ENCODE data around the gene ARHGAP18.

Gene ARHGAP18

DNA sequence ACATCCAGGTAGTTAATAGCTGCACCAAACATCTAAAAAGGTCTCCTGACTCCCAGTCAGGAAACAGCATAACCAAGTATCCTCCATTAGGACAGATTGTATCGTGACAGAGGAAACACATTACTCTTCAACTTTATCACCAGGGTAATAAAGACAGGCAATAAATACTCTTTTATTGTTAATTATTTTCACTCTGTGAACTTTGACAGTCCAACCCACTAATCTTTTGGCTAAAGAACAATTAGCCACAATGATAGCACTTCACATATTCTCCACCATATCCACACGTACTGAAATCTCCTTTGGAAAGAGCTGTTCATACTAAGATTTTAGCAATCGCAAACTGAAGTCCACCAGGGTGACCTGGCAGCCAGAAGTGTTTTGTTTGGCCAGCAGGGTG is 46.4 kb downstream of the ARHGAP18 start:
- no peak for ATAC-seq

DNA sequence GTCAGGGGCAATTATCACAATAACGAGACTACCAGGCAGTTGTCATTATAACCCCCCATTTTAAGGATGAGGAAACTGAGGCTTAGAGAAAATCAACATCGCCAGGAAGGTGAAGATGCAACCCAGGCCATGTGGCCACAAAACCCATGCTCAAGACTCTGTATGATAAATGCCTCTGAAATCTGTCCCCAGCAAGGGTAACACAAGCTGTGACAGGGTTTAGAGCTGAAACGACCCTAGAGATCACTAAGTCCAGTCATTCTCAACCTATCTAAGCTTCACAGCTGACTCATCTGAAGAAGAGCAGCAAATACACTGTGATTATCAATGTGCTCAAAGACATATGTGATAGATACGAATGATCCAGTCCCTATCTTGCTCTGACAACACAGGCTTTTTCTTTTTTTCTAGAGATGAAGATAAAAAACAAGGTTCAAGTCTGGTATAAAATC is 47.0 kb downstream of the ARHGAP18 start:
- ATAC-seq: peak; percentile 82 to 84

DNA sequence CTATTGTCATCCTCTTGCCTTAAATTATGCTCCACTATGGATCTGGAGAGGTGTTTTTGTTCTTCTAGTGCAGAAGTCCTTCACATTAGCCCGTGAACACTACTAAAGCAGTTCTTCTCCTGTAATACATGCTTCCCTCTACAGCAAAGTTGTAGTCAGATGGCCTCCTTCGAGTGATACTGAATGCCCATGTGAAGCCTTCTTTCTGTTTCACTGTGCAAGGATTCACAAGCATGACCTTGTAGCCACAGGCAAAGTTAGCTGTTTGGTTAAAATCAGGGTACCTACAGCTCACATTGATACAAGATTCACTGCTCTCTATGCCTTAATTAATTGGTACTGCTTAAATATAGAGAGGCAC is 47.6 kb downstream of the ARHGAP18 start:
- ATAC-seq: no peak

DNA sequence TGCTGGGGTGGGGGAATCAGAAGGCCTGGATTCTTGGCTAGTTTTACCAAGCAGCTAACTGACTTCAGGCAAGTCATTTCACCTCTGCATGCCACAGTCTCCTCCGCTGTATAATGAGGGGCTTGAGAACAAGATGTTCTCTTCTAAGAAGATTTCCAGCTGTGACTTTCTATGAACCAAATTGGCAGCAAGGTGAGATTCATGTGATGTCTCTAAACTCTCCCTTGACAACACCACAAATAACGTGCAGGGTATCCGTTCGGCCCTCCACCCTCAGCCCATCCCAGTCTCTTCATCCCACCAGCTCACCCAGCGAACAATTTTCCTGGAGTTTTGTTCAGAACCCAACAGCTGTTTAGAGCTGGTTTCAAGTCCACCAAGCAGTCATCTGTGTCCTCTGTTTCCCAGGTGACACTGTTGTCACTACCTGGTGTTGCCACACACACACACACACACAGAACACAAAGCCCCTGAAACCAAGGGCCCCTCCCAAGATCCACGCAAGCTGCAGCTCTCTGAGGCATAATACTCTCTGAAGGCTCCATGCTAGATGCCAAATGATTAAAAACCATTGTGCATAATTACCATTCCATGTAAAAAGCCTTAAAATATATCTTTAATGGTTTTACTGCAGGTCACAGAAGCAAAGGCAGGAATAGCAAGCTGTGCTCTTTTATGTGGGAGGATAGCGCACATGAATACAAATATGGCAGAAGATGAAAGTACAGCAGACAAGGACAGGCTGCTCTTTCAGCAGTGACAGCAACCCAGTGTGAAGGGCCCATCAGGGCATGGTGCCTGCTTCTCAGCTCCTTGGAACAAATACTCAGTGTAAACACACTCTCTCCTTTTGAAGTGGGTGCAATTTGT is 48.2 kb downstream of the ARHGAP18 start:
- ATAC-seq: no peak

DNA sequence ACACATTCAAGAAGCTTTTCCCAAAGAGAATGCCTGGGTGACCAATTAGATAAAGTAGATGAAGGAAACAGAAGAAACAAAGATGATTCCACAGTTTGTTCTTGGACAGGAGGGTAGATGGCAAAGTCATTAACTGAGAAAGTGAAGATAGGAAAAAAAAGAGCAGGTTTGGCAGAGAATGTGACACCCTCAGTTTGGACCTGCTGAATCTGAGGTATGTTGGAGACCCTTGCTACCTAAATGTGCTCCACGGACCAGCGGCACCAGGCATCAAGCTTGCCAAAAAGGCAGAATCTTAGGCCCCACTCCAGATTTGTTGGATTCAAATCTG is 49.7 kb downstream of the ARHGAP18 start:
- ATAC-seq: no peak

DNA sequence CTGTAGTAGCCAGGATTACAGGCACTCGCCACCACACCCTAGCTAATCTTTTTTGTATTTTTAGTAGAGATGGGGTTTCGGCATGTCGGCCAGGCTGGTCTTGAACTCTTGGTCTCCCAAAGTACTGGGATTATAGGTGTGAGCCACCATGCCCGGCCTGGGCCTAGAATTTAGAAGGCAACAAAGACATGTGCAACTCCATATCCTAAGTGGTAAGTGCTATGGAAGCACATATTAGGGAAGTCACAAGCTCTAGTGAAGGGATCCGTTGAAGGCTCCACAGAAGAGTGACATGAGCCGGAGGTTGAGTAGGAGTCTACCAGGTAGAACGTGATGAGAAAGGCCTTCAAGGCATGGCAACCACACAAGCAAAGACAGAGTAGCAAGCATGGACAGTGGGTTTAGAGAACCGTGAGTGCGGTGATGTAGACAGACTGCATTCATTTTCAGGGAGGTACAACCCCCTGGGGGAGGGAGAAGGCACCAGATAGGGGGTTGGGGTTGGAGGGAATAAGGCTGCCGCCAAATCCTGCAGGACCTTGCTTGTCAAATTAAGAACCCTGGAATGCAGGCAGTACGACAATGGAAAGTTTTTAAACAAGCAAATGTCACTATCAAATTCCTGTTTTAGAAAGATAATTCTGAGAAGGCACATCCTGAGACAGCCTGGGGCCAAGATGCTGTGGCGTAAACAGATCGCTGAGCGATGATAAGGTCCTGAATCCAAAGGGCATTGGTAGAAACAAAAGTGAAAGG is 50.2 kb downstream of the ARHGAP18 start:
- ATAC-seq: no peak

DNA sequence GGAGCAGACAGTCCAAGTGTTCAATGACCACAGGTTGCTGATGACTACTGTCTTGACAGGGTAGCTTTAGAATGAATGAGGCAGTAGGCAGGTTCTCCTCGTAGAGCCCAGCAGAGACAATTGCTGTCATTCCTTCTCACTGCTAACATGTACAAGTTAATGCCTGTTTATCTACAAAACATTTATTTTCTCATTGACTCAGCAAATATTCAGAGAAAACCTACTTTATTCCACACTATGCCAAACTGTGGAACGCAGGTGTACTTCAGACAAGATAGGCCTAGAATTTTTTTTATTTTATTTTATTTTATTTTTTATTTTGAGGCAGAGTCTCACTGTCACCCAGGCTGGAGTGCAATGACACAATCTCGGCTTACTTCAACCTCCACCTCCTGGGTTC is 50.8 kb downstream of the ARHGAP18 start:
- ATAC-seq: no peak

DNA sequence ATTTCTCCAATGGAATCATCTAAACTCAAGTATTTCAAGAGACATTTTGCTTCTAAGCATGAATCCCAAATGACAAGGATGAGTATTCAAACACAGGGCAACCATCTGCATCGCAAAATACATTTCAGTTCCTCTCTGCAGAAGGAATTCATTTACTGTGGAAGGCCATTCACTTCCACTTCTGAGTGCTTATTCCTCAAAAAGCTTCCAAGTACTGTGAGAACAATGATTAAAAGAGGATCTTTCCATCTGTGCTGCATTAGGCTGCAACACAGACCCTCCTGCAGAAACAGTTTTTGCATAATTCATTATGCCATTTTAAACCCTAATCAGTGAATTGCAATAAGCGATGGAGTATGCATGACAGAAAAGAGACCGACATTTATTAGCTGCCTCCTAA is 52.5 kb downstream of the ARHGAP18 start:
- ATAC-seq: no peak

DNA sequence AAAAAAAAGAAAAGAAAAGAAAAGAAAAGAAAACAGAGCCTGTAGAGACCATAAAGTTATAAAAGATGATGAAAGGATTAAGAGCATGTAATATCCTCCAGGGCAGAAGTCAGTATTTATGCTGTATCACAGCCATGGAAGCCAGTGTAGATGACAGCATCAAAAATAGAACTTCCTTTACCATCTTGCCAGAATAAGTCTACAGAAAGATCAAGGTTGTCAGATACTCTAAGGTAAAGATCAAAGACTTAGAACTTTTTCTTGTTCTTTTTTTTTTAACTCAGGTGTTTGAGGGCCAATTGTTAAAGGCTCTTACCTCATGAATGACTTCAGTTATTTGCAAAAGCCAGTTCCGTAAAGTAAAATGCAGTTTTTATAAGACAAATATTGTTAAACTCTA is 54.6 kb downstream of the ARHGAP18 start:
- ATAC-seq: no peak

DNA sequence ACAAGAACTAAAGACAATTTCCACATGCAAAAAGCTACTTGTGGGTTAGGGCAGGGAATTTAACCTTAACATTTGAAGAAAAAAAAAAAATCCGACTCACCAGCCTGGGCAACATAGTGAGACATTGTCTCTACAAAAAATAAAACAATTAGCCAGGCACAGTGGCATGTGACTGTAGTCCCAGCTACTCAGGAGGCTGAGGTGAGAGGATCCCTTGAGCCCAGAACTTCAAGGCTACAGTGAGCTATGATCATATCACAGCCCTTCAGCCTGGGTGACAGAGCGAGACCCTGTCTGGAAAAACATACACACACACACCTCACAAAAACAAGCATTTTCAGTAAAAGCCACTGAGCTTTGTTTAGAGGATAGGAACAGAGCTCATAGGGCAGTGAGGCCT is 56.2 kb downstream of the ARHGAP18 start:
- ATAC-seq: no peak

DNA sequence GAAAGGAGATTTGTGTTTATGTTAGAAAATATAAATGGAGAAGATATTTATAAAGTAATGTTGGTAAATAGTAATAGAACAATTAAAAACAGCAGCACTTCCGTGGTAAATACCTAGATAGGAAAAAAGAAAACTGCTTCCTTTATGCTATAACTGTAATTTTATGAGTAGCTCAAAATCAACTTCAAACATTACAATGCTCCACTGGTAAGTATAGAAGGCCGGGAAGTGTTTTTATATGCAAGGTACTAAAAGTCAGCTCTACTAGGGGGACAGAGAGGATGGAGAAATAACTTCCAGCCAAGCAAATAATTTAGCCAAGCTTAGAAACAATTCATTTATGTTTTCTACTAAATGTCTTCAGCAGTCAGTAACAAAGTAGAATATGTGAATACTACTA is 56.7 kb downstream of the ARHGAP18 start:
- no peak for ATAC-seq

DNA sequence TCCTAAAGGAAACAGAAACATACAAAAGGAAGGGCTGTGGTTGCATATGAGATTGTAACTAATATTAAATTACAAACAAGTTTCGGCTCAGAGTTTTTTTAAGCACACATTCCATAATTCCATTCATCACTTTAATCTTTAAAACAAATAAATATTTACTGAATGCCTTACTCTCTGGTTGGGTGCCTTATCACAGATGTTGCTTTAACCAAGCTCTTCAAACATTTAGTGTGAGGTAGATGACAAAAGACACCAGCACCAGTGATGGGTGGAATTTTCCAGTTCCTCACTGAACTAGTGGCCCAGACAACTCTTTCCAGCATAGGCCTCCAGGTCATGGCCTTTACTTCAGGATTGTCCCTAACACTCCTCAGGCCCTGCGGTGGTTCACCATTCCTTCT is 58.7 kb downstream of the ARHGAP18 start:
- ATAC-seq: no peak

DNA sequence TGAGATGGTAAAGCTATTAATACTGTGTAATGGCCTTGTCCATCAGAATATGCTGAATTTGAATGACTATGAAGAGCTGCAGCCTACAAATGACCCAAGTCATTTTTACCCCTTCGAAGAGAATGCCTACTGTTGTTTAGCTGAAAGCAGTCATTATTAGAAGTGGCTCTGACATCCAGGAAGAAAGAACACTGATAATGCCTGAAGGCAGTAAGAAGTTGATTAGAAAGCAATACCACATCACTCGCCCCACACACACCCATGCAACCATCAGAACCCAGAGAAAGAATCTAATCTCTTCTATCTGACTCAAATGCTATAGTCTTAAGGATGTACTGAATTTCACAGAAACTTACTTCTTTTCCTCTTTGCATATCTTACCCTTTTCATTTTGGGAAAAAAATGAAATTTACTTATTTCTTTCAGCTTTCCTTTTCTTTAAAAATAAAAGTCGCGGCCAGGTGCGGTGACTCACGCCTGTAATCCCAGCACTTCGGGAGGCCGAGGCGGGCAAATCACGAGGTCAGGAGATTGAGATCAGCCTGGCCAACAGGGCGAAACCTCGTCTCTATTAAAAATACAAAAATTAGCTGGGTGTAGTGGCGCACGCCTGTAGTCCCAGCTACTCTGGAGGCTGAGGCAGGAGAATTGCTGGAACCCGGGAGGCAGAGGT is 61.0 kb downstream of the ARHGAP18 start:
- ATAC-seq: no peak

DNA sequence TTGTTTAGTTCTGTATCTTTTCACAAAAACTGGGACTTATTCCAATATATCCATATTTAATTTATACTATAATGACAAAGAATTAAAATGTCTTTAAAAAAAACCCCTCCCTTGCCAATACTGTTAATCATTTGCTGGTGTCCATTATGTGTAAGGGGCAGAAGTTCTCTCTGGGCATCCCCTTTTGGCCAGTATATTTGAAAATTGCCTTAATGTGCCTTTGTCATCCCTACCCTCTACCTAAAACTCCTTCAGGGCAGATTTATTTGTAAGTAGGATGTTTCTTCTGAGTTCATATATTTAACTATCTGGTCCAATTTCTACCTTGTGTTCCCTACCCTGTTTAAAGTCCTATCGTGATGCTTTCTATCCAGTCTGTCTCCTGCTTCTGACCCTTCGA is 62.9 kb downstream of the ARHGAP18 start:
- ATAC-seq: no peak

DNA sequence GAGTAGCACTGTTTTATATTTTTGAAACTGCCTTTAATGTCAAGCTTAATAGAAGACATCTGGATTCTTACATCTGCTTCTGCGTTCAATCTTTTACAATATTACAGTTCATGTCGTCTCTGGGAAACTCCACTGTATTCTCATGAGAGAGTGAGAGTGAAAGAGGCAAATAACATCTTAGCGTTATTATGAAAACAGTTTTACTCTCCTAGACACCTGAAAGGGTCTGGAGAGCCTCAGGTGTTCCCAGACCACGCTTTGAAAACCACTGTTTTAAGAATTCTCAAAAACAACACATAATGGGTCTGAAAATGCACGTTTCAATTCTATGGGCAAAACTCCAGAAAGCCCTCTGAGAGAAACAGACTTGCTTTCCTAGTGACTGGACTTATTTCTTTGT is 63.3 kb downstream of the ARHGAP18 start:
- ATAC-seq: no peak

DNA sequence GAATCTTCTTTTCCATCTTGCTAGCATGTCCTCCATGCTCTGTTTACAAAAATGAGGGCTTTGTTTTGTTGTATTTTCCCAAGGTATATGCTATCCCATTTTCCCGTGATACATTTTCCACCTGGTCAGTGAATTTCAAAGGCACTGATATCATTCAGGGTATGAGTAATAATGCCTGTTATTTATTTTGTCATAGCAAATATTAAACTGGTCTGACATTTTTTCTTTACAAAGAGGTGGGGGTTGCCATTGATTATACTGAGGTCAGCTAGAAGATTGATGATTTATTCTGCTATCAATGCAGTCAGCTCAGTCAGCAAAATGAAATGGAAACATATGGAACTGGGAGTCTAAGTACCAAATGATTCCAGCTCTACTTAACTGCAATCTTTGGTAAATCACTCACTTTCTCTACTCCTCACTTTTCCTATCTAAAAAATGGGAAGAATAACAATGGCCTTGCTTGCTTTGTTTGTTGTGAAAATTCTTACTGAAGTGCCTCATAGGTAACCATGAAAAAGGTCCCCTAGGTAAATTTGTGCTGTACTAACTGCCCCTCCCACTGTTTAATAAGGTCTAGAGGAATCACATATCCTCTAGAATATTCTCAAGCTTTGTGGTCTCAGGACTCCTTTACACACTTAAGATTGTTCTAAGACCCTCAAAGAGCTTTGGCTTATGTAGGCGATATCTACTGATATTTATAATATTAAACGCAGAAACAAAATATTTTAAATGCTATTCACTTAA is 64.0 kb downstream of the ARHGAP18 start:
- no peak for ATAC-seq

DNA sequence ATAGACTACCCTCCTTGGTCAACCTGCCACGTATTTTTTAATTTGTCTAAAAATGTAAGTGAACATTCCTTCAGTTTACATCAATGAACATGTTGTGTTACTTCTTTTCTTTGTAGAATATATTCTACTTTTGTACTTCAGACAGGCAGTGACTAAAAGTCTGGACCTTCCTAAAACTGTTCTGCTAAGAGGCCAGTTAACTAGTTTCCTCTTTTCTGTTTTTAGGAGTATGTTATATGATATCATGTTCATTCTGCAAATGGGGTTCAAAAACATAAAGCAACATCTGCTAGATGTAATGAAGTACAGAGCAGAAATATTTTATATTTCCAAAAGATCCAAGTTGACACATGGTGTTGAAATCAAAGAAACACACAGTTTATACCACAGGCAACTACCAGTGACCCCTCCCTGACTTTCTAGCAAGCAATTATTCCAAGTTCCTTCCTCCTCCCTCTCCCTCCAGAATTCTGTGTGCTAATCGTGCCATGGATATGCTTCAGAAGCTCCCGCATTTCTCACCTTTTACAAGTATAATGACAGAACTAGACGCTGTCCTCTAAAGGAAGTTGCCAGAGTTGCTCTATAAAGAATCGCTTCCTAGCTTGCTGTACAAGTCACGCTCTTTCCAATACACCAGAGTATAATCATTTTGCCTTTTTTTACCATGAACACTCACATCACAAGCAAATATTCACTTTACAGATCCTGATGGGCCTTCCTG is 64.7 kb downstream of the ARHGAP18 start:
- no peak for ATAC-seq

DNA sequence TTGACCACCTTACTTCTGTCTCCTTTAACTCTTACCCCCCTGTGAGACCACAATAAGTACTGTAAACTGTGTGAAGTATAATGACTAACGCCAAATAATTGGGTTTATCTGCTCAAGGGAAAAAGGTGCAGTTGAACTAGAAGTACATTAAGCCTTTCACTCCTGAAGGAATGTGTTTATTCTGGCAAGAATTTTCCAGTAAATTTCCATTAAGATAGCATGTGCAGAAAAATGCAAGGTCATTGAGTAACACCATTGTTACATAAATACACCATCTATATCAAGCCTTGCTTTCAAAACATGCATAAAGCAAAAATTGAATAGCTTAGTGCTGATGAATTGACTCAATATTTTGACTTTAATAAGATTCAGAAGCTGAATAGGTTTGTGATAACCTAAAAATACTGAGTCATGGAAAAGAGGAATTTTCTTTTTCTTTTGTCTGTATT is 65.4 kb downstream of the ARHGAP18 start:
- ATAC-seq: no peak

DNA sequence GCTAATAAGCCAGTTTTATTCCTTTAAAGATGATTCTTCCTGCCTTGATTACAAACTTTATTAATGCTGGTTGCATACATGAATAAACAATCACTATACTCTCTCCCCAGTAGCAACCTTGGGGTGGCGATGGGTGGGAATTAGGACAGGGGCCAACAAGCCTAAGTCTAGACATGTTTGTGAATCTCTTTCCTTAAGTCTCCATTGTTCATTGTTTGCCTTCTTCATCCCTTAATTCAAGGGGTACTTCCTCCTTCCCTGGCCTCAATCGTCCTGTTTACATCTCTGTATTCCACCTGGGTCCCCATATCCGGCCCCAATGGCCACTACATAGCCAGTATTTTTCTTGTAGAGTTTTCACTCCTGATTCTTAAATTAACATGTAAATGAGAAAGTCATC is 66.0 kb downstream of the ARHGAP18 start:
- no peak for ATAC-seq

DNA sequence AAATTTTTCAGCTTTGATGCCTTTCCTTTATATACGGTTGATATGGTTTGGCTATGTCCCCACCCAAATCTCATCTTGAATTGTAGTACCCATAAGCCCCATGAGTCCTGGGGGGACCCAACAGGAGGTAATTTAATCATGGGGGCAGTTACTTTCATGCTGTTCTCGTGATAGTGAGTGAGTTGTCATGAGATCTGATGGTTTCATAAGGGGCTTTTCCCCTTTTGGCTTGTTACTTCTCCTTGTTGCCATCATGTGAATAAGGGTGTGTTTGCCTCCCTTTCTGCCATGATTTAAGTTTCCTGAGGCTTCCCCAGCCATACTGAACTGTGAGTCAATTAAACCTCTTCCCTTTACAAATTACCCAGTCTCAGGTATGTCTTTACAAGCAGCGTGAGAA is 66.8 kb downstream of the ARHGAP18 start:
- ATAC-seq: no peak

DNA sequence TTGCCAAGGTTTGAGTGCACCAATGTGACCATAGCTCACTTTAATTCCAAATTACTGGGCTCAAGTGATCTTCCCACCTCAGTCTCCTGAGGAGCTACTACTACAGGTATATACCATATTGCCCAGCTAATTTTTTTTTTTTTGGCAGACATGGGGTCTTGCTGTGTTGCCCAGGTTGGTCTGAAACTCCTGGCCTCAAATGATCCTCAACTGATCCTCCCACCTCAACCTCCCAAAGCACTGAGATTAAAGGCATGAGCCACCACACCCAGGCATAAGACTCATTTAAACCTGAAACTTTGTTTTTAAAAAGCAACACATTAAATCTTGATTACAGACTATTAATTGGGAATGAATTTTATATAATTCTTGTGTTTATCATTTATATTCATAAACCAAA is 67.7 kb downstream of the ARHGAP18 start:
- ATAC-seq: no peak

DNA sequence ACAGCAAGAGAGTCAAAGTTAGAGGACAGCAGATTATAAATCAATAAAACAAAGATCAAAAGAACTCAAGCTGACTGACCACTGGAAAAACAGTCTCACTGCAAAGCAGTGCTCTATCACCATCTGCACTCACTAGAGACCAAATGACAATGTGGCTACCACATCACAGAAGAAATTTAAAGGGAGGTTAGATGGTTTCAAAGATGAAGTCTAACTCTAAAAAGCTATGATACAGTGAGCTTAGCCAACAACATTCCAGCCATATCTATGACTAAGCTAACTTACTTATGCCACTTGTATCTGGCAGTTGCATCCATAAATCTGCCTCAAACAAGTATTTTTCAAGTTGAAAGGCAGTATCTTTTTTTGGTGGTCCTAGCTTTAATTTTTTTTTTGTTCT is 68.6 kb downstream of the ARHGAP18 start:
- no peak for ATAC-seq
